ENCODE data around the gene AK1.

DNA sequence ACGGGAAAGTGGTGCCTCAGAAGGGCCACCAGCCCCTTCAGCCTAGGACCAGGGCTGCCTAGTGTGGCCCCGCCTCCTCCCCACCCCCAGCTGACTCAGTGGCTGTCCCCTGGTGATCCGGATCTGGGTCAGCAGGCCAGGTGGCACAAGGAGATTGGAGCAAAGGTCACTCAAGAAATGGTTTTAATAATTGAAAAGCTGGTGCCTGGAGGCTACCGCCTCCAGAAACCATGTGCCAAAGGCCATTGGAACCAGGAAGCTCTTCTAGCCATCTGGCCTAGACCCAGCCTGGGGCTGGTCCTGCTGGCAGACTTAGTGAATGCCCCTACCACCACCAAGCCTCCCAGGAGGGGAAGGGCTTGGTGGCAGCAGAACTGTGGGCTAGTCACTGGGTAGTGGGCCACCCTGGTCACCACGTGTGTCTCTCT, 37.9 kb upstream of the AK1 start:
- TF ChIP-seq, protein P1, sequence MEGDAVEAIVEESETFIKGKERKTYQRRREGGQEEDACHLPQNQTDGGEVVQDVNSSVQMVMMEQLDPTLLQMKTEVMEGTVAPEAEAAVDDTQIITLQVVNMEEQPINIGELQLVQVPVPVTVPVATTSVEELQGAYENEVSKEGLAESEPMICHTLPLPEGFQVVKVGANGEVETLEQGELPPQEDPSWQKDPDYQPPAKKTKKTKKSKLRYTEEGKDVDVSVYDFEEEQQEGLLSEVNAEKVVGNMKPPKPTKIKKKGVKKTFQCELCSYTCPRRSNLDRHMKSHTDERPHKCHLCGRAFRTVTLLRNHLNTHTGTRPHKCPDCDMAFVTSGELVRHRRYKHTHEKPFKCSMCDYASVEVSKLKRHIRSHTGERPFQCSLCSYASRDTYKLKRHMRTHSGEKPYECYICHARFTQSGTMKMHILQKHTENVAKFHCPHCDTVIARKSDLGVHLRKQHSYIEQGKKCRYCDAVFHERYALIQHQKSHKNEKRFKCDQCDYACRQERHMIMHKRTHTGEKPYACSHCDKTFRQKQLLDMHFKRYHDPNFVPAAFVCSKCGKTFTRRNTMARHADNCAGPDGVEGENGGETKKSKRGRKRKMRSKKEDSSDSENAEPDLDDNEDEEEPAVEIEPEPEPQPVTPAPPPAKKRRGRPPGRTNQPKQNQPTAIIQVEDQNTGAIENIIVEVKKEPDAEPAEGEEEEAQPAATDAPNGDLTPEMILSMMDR (IDR thresholded peaks at IDR 0.05), result no peak
- TF ChIP-seq, protein P2, sequence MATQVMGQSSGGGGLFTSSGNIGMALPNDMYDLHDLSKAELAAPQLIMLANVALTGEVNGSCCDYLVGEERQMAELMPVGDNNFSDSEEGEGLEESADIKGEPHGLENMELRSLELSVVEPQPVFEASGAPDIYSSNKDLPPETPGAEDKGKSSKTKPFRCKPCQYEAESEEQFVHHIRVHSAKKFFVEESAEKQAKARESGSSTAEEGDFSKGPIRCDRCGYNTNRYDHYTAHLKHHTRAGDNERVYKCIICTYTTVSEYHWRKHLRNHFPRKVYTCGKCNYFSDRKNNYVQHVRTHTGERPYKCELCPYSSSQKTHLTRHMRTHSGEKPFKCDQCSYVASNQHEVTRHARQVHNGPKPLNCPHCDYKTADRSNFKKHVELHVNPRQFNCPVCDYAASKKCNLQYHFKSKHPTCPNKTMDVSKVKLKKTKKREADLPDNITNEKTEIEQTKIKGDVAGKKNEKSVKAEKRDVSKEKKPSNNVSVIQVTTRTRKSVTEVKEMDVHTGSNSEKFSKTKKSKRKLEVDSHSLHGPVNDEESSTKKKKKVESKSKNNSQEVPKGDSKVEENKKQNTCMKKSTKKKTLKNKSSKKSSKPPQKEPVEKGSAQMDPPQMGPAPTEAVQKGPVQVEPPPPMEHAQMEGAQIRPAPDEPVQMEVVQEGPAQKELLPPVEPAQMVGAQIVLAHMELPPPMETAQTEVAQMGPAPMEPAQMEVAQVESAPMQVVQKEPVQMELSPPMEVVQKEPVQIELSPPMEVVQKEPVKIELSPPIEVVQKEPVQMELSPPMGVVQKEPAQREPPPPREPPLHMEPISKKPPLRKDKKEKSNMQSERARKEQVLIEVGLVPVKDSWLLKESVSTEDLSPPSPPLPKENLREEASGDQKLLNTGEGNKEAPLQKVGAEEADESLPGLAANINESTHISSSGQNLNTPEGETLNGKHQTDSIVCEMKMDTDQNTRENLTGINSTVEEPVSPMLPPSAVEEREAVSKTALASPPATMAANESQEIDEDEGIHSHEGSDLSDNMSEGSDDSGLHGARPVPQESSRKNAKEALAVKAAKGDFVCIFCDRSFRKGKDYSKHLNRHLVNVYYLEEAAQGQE (IDR thresholded peaks at IDR 0.05; ENCODE audit: insufficient read depth in 1 of 2, low read depth in 2 of 2, low read length in 1 of 2), result no peak
- TF ChIP-seq POLR2AphosphoS5 (IDR thresholded peaks at IDR 0.05; ENCODE audit: low read depth, low read length), result no peak
- no peak for TF ChIP-seq TCF7L2 (IDR thresholded peaks at IDR 0.05; ENCODE audit: low read depth, low read length)
- TF ChIP-seq SIN3A (IDR thresholded peaks at IDR 0.05; ENCODE audit: borderline replicate concordance, insufficient read depth, low read depth, low read length), result no peak

All from Panc1 (cell line).